Bone marrow (tissue), 2 donors: Measurements from ENCODE around the gene ADCY5.

Experiments
- DNase-seq, 2 donors: peaks; one replicate each; lab custom pipeline; 2025; lab: John Stamatoyannopoulos, UW

ADCY5 gene

GRCh38 chr3:123301331-123302184 lies 147.3 kb downstream of the ADCY5 start:
- no peak for DNase-seq

- no peak for DNase-seq
Measured at GRCh38 chr3:123300583-123300982, 148.3 kb downstream of the ADCY5 start.

GRCh38 chr3:123300056-123300455 lies 148.8 kb downstream of the ADCY5 start:
- DNase-seq: no peak

GRCh38 chr3:123299581-123299980 lies 149.3 kb downstream of the ADCY5 start:
- no peak for DNase-seq

GRCh38 chr3:123298903-123299302 lies 150.0 kb downstream of the ADCY5 start:
- DNase-seq: no peak

- DNase-seq: no peak
Measured at GRCh38 chr3:123297627-123297899, 151.3 kb downstream of the ADCY5 start.

- no peak for DNase-seq
Measured at GRCh38 chr3:123296836-123297626, 151.9 kb downstream of the ADCY5 start.

- no peak for DNase-seq
Measured at GRCh38 chr3:123296261-123296660, 152.6 kb downstream of the ADCY5 start.

GRCh38 chr3:123295901-123296250 lies 153.0 kb downstream of the ADCY5 start:
- DNase-seq: no peak

GRCh38 chr3:123295171-123295900 lies 153.6 kb downstream of the ADCY5 start:
- DNase-seq: no peak

GRCh38 chr3:123294296-123294938 lies 154.5 kb downstream of the ADCY5 start:
- DNase-seq: no peak

- no peak for DNase-seq
Measured at GRCh38 chr3:123292321-123293310, 156.3 kb downstream of the ADCY5 start.

GRCh38 chr3:123291404-123291803 lies 157.5 kb downstream of the ADCY5 start:
- no peak for DNase-seq

- no peak for DNase-seq
Measured at GRCh38 chr3:123290962-123291361, 157.9 kb downstream of the ADCY5 start.

GRCh38 chr3:123290107-123290930 lies 158.6 kb downstream of the ADCY5 start:
- DNase-seq: no peak

- no peak for DNase-seq
Measured at GRCh38 chr3:123289391-123290106, 159.3 kb downstream of the ADCY5 start.

GRCh38 chr3:123287962-123288302 lies 161.0 kb downstream of the ADCY5 start:
- DNase-seq: no peak

GRCh38 chr3:123287051-123287961 lies 161.6 kb downstream of the ADCY5 start:
- DNase-seq: no peak
